HG02981 (cell line): ENCODE data around the gene DNAJB8.

Source experiments
- ATAC-seq: cut with Tn5 transposase; IDR thresholded peaks from one replicate; pipeline ENCODE4 v1.9.1; 2021; ENCODE audit warnings: mild to moderate bottlenecking, moderate library complexity; ENCODE audit not compliant: unreplicated experiment

Gene DNAJB8

GRCh38 chr3:128483657-128484403 is 17.1 kb upstream of the DNAJB8 start:
- no peak for ATAC-seq

DNA sequence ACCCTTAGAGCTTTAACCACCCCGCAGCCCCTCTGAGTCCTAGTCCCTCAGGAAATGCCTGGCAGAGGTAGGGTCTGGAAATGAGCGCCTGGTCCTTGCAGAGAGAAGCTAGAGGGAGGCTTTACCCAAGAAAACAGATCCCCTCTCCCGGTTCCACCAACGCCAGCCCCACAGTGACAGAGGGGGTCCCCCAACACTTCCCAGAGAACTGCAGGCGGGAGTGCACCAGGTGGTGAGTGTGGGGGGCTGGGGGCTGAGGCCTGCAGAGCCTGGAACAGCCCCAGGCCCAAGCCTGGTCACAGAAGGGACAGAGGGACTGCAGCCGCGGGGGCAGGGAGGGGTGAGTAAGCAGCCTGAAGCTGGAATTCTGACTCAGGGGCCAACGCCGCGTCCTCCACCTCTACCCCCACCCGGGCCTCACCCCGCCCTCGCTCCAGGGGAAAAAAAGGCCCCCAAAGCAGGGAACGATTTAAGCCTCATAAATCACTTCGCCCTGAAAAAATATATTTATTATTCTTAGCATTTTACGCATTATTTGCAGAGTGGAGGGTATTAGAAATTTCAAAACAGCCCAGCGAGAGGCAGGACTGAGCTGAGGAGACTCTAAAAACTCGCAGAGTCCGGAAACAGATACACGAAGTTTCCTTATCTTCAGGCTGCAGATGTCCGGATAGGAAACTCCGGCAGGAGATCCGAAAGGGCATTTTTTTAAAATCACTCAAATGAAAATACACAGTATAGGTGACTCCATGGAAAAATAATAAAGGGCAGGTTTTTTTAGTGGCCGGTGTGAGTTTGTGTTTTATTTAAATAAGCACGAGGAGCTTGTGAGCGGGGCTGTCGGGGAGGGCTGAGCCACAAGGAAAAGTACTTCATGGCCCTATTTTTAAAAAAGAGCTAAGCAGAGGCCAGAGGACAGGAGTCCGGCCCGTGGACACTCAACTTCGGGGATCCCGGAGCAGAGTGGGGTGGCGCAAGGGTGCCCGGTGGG is 16.3 kb upstream of the DNAJB8 start:
- no peak for ATAC-seq

GRCh38 chr3:128482175-128482574 is 15.5 kb upstream of the DNAJB8 start:
- ATAC-seq: no peak

- no peak for ATAC-seq
Observed at GRCh38 chr3:128481438-128481942, 14.8 kb upstream of the DNAJB8 start.

- ATAC-seq: no peak
Observed at GRCh38 chr3:128480717-128481437, 14.2 kb upstream of the DNAJB8 start.

GRCh38 chr3:128480278-128480677 is 13.6 kb upstream of the DNAJB8 start:
- no peak for ATAC-seq

GRCh38 chr3:128479558-128480086 is 12.9 kb upstream of the DNAJB8 start:
- ATAC-seq: no peak

DNA sequence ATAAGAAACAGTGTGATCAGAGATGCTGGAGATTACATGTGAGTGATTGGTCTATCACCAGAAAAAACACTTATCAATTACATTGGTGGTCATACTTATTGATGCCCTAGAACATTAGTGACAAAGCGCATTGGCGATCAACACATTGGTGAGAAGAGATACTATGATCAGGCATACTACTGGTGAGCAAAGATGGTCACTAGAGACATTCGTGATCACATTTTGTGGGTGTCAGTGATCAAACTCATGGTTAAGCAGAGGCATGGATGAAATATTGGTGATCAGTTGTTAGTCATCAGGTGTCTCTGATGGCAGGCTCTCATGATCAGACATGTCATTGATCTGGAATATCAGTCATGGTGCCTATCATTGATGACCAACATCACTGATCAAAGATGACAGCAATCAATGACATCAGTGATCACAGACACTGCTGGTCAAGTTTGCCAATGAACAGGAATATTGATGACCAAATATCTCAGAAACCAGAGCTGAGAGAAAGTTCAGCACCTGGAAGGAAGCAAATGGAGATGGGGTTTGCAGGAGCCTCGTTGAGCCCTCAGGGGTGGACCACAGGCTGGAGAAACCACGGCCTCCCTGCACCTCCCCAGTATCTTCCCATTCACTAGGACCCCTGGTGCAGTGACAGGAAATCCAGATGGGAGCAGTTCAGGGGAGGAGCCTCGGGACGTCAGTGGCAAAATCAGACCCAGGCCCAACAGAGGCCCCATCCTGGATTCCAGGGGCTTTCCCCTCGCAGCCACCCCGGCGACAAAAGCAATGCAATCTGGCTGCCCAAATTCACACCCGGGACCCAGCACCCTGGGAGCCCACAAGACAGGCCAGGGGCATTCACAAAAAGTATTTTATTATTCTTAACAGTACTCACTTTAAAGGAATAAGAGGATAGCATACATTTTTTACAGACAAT is 12.2 kb upstream of the DNAJB8 start:
- no peak for ATAC-seq

- no peak for ATAC-seq
Observed at GRCh38 chr3:128476659-128477058, 10.0 kb upstream of the DNAJB8 start.

GRCh38 chr3:128475355-128475754 is 8.7 kb upstream of the DNAJB8 start:
- no peak for ATAC-seq

GRCh38 chr3:128473737-128474136 is 7.0 kb upstream of the DNAJB8 start:
- no peak for ATAC-seq

DNA sequence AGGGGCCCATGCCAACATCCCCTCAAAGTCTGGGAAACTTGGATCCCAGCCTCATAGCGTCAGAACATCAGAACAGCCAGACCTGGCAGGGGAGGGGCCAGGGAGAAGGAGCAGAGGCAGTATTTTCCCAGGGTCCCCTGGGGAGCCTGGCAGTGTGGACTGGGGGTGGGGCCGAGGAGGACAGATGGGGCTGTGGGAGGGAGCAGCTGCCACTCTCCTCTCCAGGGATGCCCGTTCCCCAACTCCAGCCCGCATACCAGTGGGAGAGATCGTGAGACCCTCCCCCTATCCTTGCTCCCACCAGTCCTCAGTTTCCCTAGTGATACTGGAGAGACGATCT is 6.5 kb upstream of the DNAJB8 start:
- ATAC-seq: no peak

GRCh38 chr3:128472449-128473179 is 5.9 kb upstream of the DNAJB8 start:
- ATAC-seq: no peak

DNA sequence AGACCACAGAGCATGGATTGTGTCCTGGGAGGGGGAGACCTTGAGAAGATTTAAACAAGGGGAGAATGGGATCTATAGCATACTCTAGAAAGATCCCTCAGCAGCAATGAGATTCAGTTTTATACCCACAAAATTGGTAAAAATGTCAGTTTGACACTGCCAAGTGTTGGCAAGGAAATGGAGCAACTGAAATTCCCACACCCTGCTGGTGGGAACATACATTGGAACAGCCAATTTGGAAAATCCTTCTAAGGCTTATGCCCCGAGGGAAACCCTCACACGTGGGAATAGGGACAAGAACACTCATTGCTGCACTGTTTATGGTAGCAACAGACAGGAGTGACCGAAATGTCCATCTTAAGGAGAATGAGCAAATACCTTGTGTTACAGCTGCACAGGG is 5.0 kb upstream of the DNAJB8 start:
- ATAC-seq: no peak

- no peak for ATAC-seq
Observed at GRCh38 chr3:128471110-128471509, 4.4 kb upstream of the DNAJB8 start.

GRCh38 chr3:128470134-128470899 is 3.6 kb upstream of the DNAJB8 start:
- ATAC-seq: no peak

- ATAC-seq: no peak
Observed at GRCh38 chr3:128469556-128469955, 2.9 kb upstream of the DNAJB8 start.

DNA sequence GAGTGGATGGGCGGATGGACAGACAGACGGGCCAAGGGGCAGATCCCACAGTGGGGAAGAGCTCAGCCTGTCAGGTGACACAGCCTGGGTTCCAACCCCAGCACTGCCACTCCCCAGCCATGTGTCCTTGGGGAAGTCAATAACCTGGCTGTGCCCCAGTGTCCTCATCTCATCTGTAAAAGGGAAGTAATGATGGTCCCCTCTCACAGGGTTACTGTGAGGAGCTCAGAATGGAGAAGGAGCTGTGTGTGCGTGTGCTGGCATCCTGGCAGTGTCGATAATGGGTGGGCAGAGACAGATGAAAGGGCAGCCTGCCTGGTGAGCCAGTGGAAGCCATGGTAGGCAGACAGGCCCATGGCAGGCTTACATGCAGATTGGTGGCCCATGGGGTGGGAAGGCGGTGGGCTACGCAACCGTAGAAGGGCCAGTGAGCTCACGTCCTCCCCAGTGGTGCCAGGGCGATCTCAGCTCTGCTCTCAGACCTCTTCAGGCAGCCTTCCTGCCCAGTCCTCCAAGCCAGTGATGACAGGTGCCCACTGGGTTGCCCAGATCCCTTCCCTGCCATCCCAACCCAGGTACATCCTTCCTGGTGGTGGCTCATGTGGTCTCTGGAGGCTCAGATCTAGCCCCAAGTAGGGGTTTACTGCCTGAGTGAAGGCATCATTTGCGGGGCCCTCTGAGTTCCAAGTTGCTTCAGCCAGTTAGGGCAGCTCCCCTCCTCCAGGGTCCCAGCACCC is 2.3 kb upstream of the DNAJB8 start:
- no peak for ATAC-seq
